ENCODE measurements around the gene SLC29A1. TPM values are rescaled to one million over a fixed set of nuclear protein-coding genes. Genes with fewer than 3 reads are reported as not detected.

SLC29A1 gene
- total and polyA plus RNA-seq, 9 of the 15 experiments (the other 6 are each of a cell fraction or from before 2014, with no cell fraction given), result 18.9 to 170 (median 57.7) TPM

- TF ChIP-seq ZBTB40 (IDR thresholded peaks at IDR 0.05), result no peak
- no peak for TF ChIP-seq ZBTB40 (CRISPR knock-in tag; IDR thresholded peaks at IDR 0.05)
- no peak for TF ChIP-seq SAFB (IDR thresholded peaks at IDR 0.05; ENCODE audit: borderline replicate concordance, low read depth, low read length)
- TF ChIP-seq HMGN3 (IDR thresholded peaks at IDR 0.05; ENCODE audit: borderline replicate concordance, extremely low read depth, insufficient read length, low read depth, low read length), result peak; percentile 94
- TF ChIP-seq BRD9 (IDR thresholded peaks at IDR 0.05; ENCODE audit: low read depth, partially characterized antibody), result no peak
- TF ChIP-seq ZNF707 (CRISPR knock-in tag; conservative IDR thresholded peaks at IDR 0.05), result no peak
- peak; percentile 66 for TF ChIP-seq SMARCE1 (IDR thresholded peaks at IDR 0.05)
- TF ChIP-seq ELK3 (CRISPR knock-in tag; IDR thresholded peaks at IDR 0.05), result no peak
- TF ChIP-seq TSC22D4 (tag; IDR thresholded peaks at IDR 0.05), result no peak
- TF ChIP-seq ZNF512 (tag; IDR thresholded peaks at IDR 0.05), result no peak
- TF ChIP-seq TGIF2 (CRISPR knock-in tag; IDR thresholded peaks at IDR 0.05), result no peak
- no peak for TF ChIP-seq ZFP30 (CRISPR knock-in tag; IDR thresholded peaks at IDR 0.05; ENCODE audit: borderline replicate concordance)
- no peak for TF ChIP-seq ZNF699 (CRISPR knock-in tag; IDR thresholded peaks at IDR 0.05; ENCODE audit: insufficient replicate concordance)
- TF ChIP-seq CBX1 (IDR thresholded peaks at IDR 0.05; ENCODE audit: low read depth), result peak; percentile 31; the same call in 1 of the 2 replicates
- no peak for TF ChIP-seq ZNF140 (CRISPR knock-in tag; IDR thresholded peaks at IDR 0.05)
- peak; percentile 91 for TF ChIP-seq ERF (CRISPR knock-in tag; IDR thresholded peaks at IDR 0.05)
Observed at GRCh38 chr6:44219053-44219814, 4.2 kb upstream of the SLC29A1 start (continued).
